ENCODE measurements around the gene IQGAP2. TPM values are rescaled to one million over a fixed set of nuclear protein-coding genes. Genes with fewer than 3 reads are reported as not detected.

IQGAP2 gene
- total RNA-seq, 2 experiments from 2014 or later = 37.7 to 39.1 TPM

DNA sequence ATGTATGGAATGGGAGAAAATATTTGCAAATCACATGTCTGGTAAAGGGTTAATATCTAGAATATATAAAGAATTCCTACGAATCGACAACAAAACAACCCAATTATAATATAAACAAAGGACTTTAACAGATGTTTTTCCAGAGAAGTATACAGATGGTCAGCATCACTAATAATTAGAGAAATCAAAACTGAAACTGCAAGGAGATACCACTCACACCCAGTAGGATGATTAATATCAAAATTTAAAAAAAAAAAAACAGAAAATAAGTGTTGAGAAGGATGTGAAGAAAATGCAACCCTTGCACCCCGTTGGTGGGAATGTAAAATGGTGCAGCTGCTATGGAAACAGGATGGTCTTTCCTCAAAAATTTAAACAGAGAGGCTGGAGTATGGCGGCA is 278.2 kb downstream of the IQGAP2 start:
- Mint-ChIP-seq H3K27me3 (no peaks in the 10 kb centered on the region), H3K4me1 (ENCODE audit: low read depth) (peaks cover 11% of the 10 kb centered on the region), H3K9me3 (no peaks in the 10 kb centered on the region), H3K36me3 (ENCODE audit: low read depth) (peaks cover 23% of the 10 kb centered on the region), H3K4me3 (no peak overlapping the region), H3K27ac (no peak overlapping the region)
- ChIA-PET POLR2A (interaction anchor here (0.6 kb wide), 1 partner anchor 22 kb away, joined by 3 read pairs; no protein-coding TSS in a partner anchor), CTCF (no interaction called here)
- intact Hi-C loops (cut with micrococcal nuclease) = no loop called here
- no peak for DNase-seq
- ATAC-seq = no peak
- TF ChIP-seq, protein P1, sequence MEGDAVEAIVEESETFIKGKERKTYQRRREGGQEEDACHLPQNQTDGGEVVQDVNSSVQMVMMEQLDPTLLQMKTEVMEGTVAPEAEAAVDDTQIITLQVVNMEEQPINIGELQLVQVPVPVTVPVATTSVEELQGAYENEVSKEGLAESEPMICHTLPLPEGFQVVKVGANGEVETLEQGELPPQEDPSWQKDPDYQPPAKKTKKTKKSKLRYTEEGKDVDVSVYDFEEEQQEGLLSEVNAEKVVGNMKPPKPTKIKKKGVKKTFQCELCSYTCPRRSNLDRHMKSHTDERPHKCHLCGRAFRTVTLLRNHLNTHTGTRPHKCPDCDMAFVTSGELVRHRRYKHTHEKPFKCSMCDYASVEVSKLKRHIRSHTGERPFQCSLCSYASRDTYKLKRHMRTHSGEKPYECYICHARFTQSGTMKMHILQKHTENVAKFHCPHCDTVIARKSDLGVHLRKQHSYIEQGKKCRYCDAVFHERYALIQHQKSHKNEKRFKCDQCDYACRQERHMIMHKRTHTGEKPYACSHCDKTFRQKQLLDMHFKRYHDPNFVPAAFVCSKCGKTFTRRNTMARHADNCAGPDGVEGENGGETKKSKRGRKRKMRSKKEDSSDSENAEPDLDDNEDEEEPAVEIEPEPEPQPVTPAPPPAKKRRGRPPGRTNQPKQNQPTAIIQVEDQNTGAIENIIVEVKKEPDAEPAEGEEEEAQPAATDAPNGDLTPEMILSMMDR (IDR thresholded peaks at IDR 0.05) = no peak

DNA sequence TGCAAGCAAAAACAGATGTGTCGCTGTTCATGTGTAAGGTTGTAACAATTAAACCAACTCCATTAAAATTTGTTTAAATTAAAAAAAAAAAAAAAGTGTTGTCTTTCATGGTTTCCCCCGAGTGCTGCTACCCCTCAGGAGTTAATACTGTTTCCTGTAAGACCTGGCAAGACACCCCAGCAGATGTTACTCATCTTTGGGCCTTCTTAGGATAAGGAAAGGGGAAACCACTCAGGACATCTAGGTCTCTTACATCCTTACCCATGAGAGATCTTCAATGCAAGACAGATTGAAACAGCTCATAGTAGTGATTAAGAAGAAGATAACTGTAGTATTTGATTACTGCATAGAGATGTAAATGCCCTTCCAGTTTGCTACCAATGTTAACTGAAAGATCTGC is 279.3 kb downstream of the IQGAP2 start:
- H3K27me3 Mint-ChIP-seq = no peaks in the 10 kb centered on the region
- intact Hi-C loops (cut with micrococcal nuclease) = no loop called here
- no peak for ATAC-seq
- no peak overlapping the region for H3K27ac Mint-ChIP-seq
- peaks cover 22% of the 10 kb centered on the region for H3K36me3 Mint-ChIP-seq (ENCODE audit: low read depth)
- TF ChIP-seq, protein P1 (IDR thresholded peaks at IDR 0.05) = no peak
- ChIA-PET CTCF (interaction anchor here (1.1 to 1.5 kb wide), 3 partner anchors 40 to 92 kb away, joined by 3 to 10 read pairs (median 4); no protein-coding TSS in a partner anchor), POLR2A (no interaction called here)
- peaks cover 11% of the 10 kb centered on the region for H3K4me1 Mint-ChIP-seq (ENCODE audit: low read depth)
- DNase-seq = no peak
- no peak overlapping the region for H3K4me3 Mint-ChIP-seq
- H3K9me3 Mint-ChIP-seq = no peaks in the 10 kb centered on the region

DNA sequence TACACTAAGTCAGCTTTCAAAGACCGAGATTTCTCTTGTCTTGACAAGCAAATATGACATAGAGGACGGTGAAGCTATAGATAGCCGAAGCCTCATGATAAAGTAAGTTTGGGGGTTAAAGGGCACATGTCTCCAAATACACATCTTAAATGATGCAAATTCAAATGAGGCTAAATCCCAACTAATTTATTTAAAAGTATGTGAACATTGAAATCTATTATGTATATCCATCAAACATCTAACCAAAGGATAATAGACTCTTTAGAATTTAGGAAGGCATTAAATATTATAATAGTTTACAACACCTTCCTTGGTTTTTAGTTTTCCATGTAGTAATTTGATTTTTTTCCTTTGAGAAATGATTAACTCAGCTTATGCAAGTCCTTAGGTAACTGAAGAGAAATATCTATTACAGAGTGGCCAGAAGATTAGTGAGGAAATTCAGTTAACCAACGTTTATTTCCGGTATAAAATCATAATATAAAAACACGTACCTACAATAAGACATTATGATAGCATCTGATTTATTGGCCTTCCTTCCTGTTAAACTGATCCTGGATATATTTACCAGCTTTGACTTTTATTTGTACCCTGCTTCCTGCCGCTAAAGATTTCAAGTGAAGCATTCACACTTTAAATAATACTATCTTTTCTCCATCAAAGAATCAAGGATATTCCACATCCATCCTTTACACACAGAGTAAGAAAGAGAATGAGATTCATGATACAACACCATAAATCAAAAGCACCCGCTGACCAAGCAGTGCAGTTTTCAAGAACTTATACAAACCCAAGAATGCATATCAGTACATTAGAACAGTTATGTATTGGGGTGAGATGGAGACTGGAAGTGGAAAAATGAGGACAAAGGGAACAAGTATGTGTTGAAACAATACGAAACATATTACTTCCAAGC is 281.0 kb downstream of the IQGAP2 start:
- Mint-ChIP-seq H3K27me3 (no peaks in the 10 kb centered on the region), H3K9me3 (no peaks in the 10 kb centered on the region), H3K27ac (no peak overlapping the region), H3K4me3 (no peak overlapping the region), H3K4me1 (ENCODE audit: low read depth) (peaks cover 11% of the 10 kb centered on the region), H3K36me3 (ENCODE audit: low read depth) (peaks cover 22% of the 10 kb centered on the region)
- ATAC-seq (no peak), DNase-seq (no peak)
- CTCF ChIA-PET = interaction anchor here (1.0 to 1.5 kb wide), 2 partner anchors 82 to 90 kb away, joined by 3 to 10 read pairs; no protein-coding TSS in a partner anchor
- intact Hi-C loops (cut with micrococcal nuclease) = no loop called here
- POLR2A ChIA-PET = no interaction called here
- TF ChIP-seq, protein P1 (IDR thresholded peaks at IDR 0.05) = no peak

DNA sequence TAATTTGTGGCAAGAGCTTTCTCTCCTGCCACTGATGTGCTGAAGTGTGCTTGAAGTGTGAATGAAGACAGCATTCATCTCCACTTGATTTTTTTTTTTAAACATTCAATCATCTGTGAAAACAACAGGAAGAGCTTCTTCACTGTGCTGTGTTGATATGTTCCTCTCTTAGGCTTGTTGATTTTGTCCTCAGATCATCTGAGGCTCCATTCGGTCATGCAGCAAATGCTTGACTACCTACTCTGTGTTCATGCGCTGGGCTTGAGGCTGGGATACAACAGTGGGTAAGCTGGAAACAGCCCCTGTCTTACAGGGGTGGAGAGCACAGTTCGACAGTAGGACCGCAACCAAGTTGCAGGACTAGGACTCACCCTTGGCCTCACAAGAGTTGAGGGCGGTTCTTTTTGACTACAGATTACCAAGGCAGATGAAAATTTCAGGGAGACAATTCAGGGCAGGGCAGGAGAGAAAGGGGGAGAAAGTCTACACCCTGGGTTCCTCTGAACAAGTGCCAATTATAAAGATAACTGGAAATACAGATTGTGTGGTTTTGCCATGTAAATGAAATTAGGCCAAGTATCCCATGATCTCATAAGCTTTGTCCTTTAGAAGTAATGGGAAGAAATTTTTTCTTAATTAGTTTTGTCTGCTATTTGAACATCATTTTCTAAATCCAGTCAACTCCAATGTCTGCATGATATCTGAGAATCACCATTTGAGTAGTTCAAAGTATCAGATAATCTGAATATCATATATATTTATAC is 281.9 kb downstream of the IQGAP2 start:
- peaks cover 22% of the 10 kb centered on the region for H3K36me3 Mint-ChIP-seq (ENCODE audit: low read depth)
- intact Hi-C loops (cut with micrococcal nuclease) = no loop called here
- no peak overlapping the region for H3K4me3 Mint-ChIP-seq
- no peaks in the 10 kb centered on the region for H3K27me3 Mint-ChIP-seq
- no peak for DNase-seq
- no peak overlapping the region for H3K27ac Mint-ChIP-seq
- TF ChIP-seq, protein P1 (IDR thresholded peaks at IDR 0.05) = no peak
- CTCF ChIA-PET = interaction anchor here (1.0 kb wide), 1 partner anchor 83 kb away, joined by 3 read pairs; no protein-coding TSS in a partner anchor
- peaks cover 11% of the 10 kb centered on the region for H3K4me1 Mint-ChIP-seq (ENCODE audit: low read depth)
- no peaks in the 10 kb centered on the region for H3K9me3 Mint-ChIP-seq
- POLR2A ChIA-PET = no interaction called here
- ATAC-seq = no peak
